ENCODE measurements around the gene ABR. TPM values are rescaled to one million over a fixed set of nuclear protein-coding genes. Genes with fewer than 3 reads are reported as not detected.

ABR gene
- total RNA-seq, 1 donor from 2014 or later: 119 TPM

DNA sequence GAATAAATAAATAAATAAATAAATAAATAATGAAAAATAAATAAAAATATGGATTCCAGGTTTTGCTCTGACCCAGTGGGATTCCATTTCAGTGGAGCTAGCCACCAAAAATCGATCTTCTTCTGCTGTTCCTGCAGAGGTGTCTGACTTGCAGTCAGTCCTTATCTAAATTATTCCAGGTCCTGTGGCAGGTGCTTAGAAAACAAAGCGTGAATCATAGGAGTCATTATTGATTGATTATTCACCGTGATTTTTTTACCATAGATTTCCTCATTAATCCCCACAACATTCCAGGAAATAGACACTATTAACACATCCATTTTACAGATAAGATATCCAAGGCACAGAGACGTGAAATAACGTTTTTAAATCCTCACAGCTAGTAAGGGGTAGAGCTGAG, 31.5 kb upstream of the ABR start:
- TF ChIP-seq, protein P1, sequence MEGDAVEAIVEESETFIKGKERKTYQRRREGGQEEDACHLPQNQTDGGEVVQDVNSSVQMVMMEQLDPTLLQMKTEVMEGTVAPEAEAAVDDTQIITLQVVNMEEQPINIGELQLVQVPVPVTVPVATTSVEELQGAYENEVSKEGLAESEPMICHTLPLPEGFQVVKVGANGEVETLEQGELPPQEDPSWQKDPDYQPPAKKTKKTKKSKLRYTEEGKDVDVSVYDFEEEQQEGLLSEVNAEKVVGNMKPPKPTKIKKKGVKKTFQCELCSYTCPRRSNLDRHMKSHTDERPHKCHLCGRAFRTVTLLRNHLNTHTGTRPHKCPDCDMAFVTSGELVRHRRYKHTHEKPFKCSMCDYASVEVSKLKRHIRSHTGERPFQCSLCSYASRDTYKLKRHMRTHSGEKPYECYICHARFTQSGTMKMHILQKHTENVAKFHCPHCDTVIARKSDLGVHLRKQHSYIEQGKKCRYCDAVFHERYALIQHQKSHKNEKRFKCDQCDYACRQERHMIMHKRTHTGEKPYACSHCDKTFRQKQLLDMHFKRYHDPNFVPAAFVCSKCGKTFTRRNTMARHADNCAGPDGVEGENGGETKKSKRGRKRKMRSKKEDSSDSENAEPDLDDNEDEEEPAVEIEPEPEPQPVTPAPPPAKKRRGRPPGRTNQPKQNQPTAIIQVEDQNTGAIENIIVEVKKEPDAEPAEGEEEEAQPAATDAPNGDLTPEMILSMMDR (IDR thresholded peaks at IDR 0.05): no peak
- H3K4me3 Mint-ChIP-seq (ENCODE audit: unreplicated experiment): no peak overlapping the region
- H3K27me3 Mint-ChIP-seq (ENCODE audit: low read depth): peaks cover 40% of the 10 kb centered on the region
- no peak overlapping the region for H3K27ac Mint-ChIP-seq (ENCODE audit: unreplicated experiment)
- H3K4me1 Mint-ChIP-seq (ENCODE audit: low read depth): no peaks in the 10 kb centered on the region
- H3K36me3 Mint-ChIP-seq (ENCODE audit: low read depth): no peaks in the 10 kb centered on the region
- DNase-seq (ENCODE audit: low spot score): no peak
- no peaks in the 10 kb centered on the region for H3K9me3 Mint-ChIP-seq (ENCODE audit: low read depth)

DNA sequence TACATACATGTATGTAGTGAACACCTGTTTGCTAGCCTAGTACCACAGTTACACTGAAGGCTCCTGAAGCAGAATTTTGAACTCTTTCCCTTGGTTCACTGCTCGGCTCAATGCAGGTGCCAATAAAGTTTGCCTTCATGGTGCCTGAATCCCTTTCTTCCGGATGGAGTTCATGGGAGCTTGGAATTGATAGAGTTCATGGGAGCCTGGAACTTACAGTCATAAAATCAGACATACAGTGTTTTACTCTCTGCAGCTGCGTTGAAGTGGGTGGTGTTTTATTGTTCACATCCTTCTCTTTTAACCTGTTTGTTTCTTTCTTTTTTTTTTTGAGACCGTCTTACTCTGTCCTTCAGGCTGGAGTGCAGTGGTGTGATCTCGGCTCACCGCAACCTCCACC, 29.2 kb upstream of the ABR start:
- Mint-ChIP-seq H3K4me1 (ENCODE audit: low read depth) (no peaks in the 10 kb centered on the region), H3K36me3 (ENCODE audit: low read depth) (no peaks in the 10 kb centered on the region), H3K9me3 (ENCODE audit: low read depth) (no peaks in the 10 kb centered on the region), H3K27me3 (ENCODE audit: low read depth) (peaks cover 36% of the 10 kb centered on the region), H3K4me3 (ENCODE audit: unreplicated experiment) (no peak overlapping the region), H3K27ac (ENCODE audit: unreplicated experiment) (no peak overlapping the region)
- TF ChIP-seq, protein P1 (IDR thresholded peaks at IDR 0.05): no peak
- no peak for DNase-seq (ENCODE audit: low spot score)

DNA sequence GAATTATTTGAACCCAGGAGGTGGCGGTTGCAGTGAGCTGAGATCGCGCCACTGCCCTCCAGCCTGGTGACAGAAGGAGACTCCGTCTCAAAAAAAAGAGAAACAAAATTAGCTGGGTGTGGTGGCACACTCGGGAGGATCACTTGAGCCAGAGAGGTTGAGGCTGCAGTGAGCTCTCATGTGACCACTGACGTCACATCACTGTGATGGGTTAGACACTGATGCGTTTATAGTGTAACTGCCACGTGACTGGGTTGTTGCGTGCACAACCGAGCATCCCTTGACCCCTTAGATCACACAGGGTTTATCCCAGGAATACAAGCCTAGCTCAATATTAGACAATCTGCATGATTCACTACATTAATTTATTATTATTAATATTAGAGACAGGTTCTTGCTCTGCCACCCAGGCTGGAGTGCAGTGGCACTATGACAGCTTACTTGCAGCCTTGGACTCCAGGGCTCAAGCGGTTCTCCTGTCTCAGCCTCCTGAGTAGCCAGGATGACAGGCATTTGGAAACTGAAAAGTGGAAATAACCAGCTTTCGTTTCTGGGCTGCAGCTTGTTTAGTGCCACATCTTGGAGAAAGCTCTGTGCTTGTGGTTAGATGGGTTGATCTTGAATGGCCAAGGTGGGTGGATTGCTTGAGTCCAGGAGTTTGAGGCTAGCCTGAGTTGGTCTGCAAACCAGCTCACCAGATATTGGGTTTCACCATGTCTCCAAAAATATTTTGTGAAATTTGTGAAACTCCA, 26.4 kb upstream of the ABR start:
- DNase-seq (ENCODE audit: low spot score): no peak
- Mint-ChIP-seq H3K27me3 (ENCODE audit: low read depth) (peaks cover 27% of the 10 kb centered on the region), H3K4me3 (ENCODE audit: unreplicated experiment) (no peak overlapping the region), H3K9me3 (ENCODE audit: low read depth) (no peaks in the 10 kb centered on the region), H3K27ac (ENCODE audit: unreplicated experiment) (no peak overlapping the region), H3K4me1 (ENCODE audit: low read depth) (no peaks in the 10 kb centered on the region), H3K36me3 (ENCODE audit: low read depth) (no peaks in the 10 kb centered on the region)
- TF ChIP-seq, protein P1 (IDR thresholded peaks at IDR 0.05): no peak

DNA sequence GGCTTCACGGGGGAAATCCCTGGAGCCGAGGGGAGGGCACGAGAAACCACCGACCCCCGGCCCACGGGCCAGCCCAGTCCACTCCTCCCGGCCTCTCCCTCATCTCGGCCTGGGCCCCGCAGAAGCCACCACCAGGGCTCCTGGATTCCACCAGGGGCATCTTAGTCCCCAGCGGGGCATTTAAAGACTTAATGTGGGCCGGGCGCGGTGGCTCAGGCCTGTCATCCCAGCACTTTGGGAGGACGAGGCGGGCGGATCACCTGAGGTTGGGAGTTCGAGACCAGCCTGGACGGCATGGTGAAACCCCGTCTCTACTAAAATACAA, 24.1 kb upstream of the ABR start:
- no peaks in the 10 kb centered on the region for H3K4me1 Mint-ChIP-seq (ENCODE audit: low read depth)
- H3K27me3 Mint-ChIP-seq (ENCODE audit: low read depth): peaks cover 9% of the 10 kb centered on the region
- no peaks in the 10 kb centered on the region for H3K9me3 Mint-ChIP-seq (ENCODE audit: low read depth)
- H3K27ac Mint-ChIP-seq (ENCODE audit: unreplicated experiment): no peak overlapping the region
- no peak for DNase-seq (ENCODE audit: low spot score)
- TF ChIP-seq, protein P1 (IDR thresholded peaks at IDR 0.05): peak; percentile 5
- H3K36me3 Mint-ChIP-seq (ENCODE audit: low read depth): no peaks in the 10 kb centered on the region
- H3K4me3 Mint-ChIP-seq (ENCODE audit: unreplicated experiment): peak overlapping the region; percentile 63

DNA sequence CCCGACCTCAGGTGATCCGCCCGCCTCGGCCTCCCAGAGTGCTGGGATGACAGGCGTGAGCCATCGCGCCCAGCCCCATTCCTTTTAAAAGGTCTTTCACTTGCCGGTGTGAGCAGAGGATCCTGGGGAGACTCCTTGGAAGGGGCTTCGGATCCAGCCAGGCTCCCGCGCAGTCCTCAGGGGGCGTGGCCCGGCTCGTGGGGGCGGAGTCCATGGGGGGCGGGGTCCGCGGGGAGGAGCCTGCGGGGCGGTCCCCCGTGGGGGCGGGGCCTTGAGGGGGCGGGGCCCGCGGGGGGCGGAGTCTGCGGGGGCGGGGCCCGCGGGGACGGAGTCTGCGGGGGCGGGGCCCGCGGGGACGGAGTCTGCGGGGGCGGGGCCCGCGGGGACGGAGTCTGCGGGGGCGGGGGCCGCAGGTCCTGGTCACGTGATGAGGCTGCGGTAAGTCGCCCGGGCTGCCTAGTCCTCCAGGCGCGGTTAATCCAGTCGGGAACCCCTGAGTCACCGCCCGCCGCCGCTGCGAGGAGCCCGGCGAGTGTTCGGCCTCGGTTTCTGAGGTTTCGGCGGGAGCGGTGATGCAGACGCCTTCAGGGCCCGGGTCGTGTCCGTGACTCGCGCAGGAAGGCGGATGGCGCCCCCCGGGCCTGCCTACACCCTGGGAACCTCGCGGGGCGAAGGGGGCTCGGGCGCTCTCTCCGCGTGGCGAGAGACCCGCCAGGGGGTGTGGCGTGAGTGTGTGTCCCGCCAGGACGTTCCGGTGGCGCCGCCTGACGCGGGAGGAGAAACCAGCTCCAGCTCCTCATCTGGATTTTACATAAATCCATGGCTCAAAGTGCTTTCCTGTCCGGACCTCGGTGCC, 23.6 kb upstream of the ABR start:
- no peak for DNase-seq (ENCODE audit: low spot score)
- Mint-ChIP-seq H3K9me3 (ENCODE audit: low read depth) (no peaks in the 10 kb centered on the region), H3K4me3 (ENCODE audit: unreplicated experiment) (peak overlapping the region; percentile 63), H3K4me1 (ENCODE audit: low read depth) (peaks cover under 1% of the 10 kb centered on the region), H3K36me3 (ENCODE audit: low read depth) (no peaks in the 10 kb centered on the region), H3K27ac (ENCODE audit: unreplicated experiment) (no peak overlapping the region), H3K27me3 (ENCODE audit: low read depth) (peaks cover 7% of the 10 kb centered on the region)
- TF ChIP-seq, protein P1 (IDR thresholded peaks at IDR 0.05): peak; percentile 60

Data from chondrocyte (in vitro differentiated cells).